Testis (tissue), 2 donors: Measurements from ENCODE around the gene PPM1F.

ENCODE experiments used
- CTCF ChIP-seq, 3 experiments: fragments of 450-650 bp in 2 of 3; fragments of 200-600 bp in 1 of 3; sonication (generic) in 1 of 3; IDR thresholded peaks; one replicate each; pipeline ENCODE4 v1.5.1; 2016 to 2019; ENCODE audit warnings: antibody characterized with exemption in 3 of 3, mild to moderate bottlenecking in 2 of 3, moderate library complexity in 1 of 3
- POLR2A ChIP-seq: fragments of 450-650 bp; IDR thresholded peaks from one replicate; pipeline ENCODE4 v1.6.1; 2017; ENCODE audit warnings: antibody characterized with exemption, mild to moderate bottlenecking, moderate library complexity

- TF ChIP-seq CTCF (IDR thresholded peaks at IDR 0.05) (no peak), POLR2A (no peak)
Observed at GRCh38 chr22:21991304-21991596, 38.6 kb upstream of the PPM1F start.
